Upper lobe of right lung (tissue), 1 donor: Measurements from ENCODE around the gene LDLRAD3. TPM values are rescaled to one million over a fixed set of nuclear protein-coding genes. Genes with fewer than 3 reads are reported as not detected.
A peak's percentile ranks its signal among the peaks of the same experiment; 100 is the strongest.
"Not testable (repeated sequence)": the region's sequence is repeated elsewhere in the genome, so short reads cannot be mapped to it uniquely, and the experiment has no call there.

Experiments
- ATAC-seq: fragments of 200-7000 bp; cut with Tn5 transposase; one replicate; pipeline ENCODE4 v1.9.1; 2020; ENCODE audit warnings: mild to moderate bottlenecking, moderate library complexity
- DNase-seq: peaks from one replicate; pipeline ENCODE4 v3.0.0-alpha.2; 2020
- H3K27ac ChIP-seq: fragments of 200-600 bp; one replicate; pipeline ENCODE4 v1.8.0; 2022
- H3K27me3 ChIP-seq: fragments of 200-600 bp; one replicate; pipeline ENCODE4 v1.8.0; 2022; ENCODE audit warnings: mild to moderate bottlenecking
- H3K36me3 ChIP-seq: fragments of 200-600 bp; one replicate; pipeline ENCODE4 v1.8.0; 2022
- H3K4me1 ChIP-seq: fragments of 200-600 bp; one replicate; pipeline ENCODE4 v1.8.0; 2022
- H3K4me3 ChIP-seq: fragments of 200-600 bp; one replicate; pipeline ENCODE4 v1.8.0; 2022; ENCODE audit warnings: mild to moderate bottlenecking
- H3K9me3 ChIP-seq: fragments of 200-600 bp; one replicate; pipeline ENCODE4 v1.8.0; 2022
- intact Hi-C: fragments of 100-400 bp; cut with DNase I; formaldehyde crosslinking; loops from one replicate; pipeline ENCODE4 v1.11.0; 2022
- total RNA-seq: library from RNA; stranded (reverse); fragmentation: NEBNext Ultra II Directional; extraction: Animal tissue kit (Norgen Biotek cat#: 25700); gene quantifications from one replicate; pipeline ENCODE4 v1.2.1, GENCODE V29; 2021
- TF ChIP-seq, protein P1 (sequence below): fragments of 200-600 bp; IDR thresholded peaks from one replicate; pipeline ENCODE4 v1.8.0; 2022; ENCODE audit warnings: antibody characterized with exemption
- donor health status: DM: no; HTN: yes; CAD: no; lungs with severe emphysema.

The LDLRAD3 gene
- total RNA-seq, 1 donor from 2014 or later, result 7.9 TPM

DNA sequence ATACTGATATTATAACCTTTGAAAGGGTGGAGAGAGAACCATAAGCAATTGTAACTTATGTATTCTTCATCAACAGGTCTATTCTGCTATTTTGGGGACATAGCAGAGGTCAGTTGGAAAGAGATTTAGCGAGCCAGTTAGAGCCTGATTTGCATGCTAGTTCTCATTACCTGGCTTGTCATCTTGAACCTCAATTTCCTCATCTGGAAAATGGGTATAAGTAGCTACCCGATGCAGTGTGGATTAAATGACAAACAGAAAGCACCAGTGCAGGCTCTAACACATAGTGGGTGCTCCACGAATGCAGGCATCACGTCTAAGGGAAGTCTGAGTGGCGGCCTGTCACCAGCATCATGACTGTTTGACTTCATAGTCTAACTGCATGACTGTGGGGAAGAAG lies 67.7 kb downstream of the LDLRAD3 start:
- TF ChIP-seq, protein P1, sequence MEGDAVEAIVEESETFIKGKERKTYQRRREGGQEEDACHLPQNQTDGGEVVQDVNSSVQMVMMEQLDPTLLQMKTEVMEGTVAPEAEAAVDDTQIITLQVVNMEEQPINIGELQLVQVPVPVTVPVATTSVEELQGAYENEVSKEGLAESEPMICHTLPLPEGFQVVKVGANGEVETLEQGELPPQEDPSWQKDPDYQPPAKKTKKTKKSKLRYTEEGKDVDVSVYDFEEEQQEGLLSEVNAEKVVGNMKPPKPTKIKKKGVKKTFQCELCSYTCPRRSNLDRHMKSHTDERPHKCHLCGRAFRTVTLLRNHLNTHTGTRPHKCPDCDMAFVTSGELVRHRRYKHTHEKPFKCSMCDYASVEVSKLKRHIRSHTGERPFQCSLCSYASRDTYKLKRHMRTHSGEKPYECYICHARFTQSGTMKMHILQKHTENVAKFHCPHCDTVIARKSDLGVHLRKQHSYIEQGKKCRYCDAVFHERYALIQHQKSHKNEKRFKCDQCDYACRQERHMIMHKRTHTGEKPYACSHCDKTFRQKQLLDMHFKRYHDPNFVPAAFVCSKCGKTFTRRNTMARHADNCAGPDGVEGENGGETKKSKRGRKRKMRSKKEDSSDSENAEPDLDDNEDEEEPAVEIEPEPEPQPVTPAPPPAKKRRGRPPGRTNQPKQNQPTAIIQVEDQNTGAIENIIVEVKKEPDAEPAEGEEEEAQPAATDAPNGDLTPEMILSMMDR, result no peak
- Histone ChIP-seq H3K27me3 (no peaks in the 10 kb centered on the region), H3K4me1 (peaks cover 5% of the 10 kb centered on the region), H3K4me3 (no peak overlapping the region), H3K9me3 (no peaks in the 10 kb centered on the region), H3K27ac (no peak overlapping the region), H3K36me3 (no peaks in the 10 kb centered on the region)
- intact Hi-C loops, result no loop called here
- ATAC-seq (no peak), DNase-seq (no peak)

DNA sequence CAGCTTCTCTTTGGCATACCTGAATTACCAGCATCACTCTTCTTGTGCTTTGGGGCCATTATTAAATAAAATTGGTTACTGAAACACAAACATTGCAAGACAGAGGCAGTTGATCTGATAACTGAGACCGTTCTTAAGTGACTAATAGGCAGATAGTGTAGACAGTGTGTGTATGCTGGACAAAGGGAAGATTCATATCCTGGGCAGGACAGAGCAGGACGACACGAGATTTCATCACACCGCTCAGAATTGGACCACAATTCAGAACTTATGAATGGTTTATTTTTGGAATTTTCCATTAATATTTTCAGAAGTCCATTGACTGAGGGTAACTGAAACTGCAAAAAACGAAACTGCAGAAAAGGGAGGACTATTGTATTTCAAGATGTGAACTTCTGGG lies 68.6 kb downstream of the LDLRAD3 start:
- Histone ChIP-seq H3K9me3 (no peaks in the 10 kb centered on the region), H3K27me3 (no peaks in the 10 kb centered on the region), H3K36me3 (no peaks in the 10 kb centered on the region), H3K4me1 (peaks cover 5% of the 10 kb centered on the region), H3K27ac (no peak overlapping the region), H3K4me3 (no peak overlapping the region)
- TF ChIP-seq, protein P1, result no peak
- no peak for DNase-seq
- no peak for ATAC-seq
- intact Hi-C loops, result no loop called here

DNA sequence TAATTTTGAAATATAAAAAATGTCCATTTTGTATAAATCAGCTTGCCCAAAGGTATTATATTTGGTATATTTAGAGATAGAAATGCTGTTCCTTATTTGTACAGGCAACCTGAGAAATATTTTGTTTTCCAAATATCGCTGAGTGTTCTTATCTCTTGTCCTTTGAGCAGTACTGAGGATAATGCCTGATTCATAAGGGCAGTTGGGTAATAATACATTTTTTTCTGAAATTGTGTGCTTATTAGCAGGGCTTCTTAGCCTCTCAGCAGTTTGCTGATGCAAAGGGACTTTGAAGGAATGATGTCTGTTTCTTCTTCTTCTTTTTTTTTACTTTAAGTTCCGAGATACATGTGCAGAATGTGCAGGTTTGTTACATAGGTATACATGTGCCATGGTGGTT lies 69.1 kb downstream of the LDLRAD3 start:
- Histone ChIP-seq H3K9me3 (no peaks in the 10 kb centered on the region), H3K27ac (no peak overlapping the region), H3K27me3 (no peaks in the 10 kb centered on the region), H3K4me3 (no peak overlapping the region), H3K36me3 (no peaks in the 10 kb centered on the region), H3K4me1 (peaks cover 5% of the 10 kb centered on the region)
- intact Hi-C loops, result no loop called here
- ATAC-seq (no peak), DNase-seq (no peak)
- TF ChIP-seq, protein P1, result no peak

- H3K36me3 ChIP-seq, ATAC-seq, intact Hi-C loops, H3K4me3 ChIP-seq, H3K9me3 ChIP-seq, H3K4me1 ChIP-seq, DNase-seq, H3K27me3 ChIP-seq, H3K27ac ChIP-seq: not testable (repeated sequence)
Observed at GRCh38 chr11:36013446-36013845, 69.6 kb downstream of the LDLRAD3 start.

- H3K9me3 ChIP-seq, result no peaks in the 10 kb centered on the region
- peak; percentile 46 for ATAC-seq
- H3K4me3 ChIP-seq, result no peak overlapping the region
- H3K27ac ChIP-seq, result no peak overlapping the region
- H3K4me1 ChIP-seq, result peaks cover 5% of the 10 kb centered on the region
- no peaks in the 10 kb centered on the region for H3K27me3 ChIP-seq
- TF ChIP-seq, protein P1, result no peak
- no peak for DNase-seq
- no peaks in the 10 kb centered on the region for H3K36me3 ChIP-seq
- intact Hi-C loops, result no loop called here
Observed at GRCh38 chr11:36013950-36014897, 70.4 kb downstream of the LDLRAD3 start.

DNA sequence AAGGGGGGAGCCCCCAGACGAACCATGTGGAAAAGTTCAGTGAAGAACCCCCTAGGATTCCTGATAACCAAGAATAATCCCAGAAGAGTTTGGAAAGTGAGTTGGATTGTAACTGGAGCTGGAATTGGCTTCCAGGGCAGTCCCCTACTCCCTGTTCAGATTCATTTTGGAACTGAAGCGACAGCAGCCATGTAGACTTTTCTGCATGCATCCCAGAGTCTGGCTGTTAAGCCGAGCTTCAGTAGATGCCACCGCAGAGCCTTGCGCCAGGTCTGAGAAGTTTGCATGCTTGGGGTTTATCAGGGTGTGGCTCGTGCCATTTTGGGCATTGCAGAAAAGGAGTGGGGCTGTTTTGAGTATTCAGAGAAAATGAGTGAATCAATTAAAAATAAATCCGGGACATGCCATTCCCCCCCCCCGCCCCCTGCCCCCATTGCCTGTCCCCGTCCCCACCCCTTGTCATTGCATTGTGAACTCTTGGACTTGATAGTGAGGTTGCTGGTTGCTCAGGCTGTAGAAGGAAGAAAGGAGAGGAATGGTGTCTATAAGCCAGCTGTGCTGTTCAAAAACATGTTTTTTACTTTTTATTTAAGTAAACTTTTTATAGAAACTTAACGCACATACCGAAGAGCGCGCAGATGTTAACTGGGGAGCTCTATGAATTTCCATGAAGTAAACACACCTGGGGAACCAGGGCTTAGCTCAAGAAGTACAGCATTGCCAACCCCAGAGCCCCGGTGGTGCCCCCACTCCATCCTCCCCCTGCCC lies 71.2 kb downstream of the LDLRAD3 start:
- H3K27ac ChIP-seq, result no peak overlapping the region

More for the DNA sequence above, 71.2 kb downstream of the LDLRAD3 start:
- no peaks in the 10 kb centered on the region for H3K27me3 ChIP-seq
- TF ChIP-seq, protein P1, result no peak
- no peaks in the 10 kb centered on the region for H3K36me3 ChIP-seq
- no peak overlapping the region for H3K4me3 ChIP-seq
- H3K9me3 ChIP-seq, result no peaks in the 10 kb centered on the region
- DNase-seq (no peak), ATAC-seq (no peak)
- intact Hi-C loops, result no loop called here
- peaks cover under 1% of the 10 kb centered on the region for H3K4me1 ChIP-seq
